ENCODE results near the gene FOXP3.

- TF ChIP-seq CTCF (IDR thresholded peaks at IDR 0.05): no peak
- no peak for TF ChIP-seq USF1 (CRISPR knock-in tag; IDR thresholded peaks at IDR 0.05)
These were observed 18.1 kb upstream of the FOXP3 start for GRCh38 chrX:49282647-49283011.

Measured in WTC11 (cell line).